GM23248 (cell line): ENCODE data around the gene IL36RN. TPM values are rescaled to one million over a fixed set of nuclear protein-coding genes. Genes with fewer than 3 reads are reported as not detected.

Source experiments
- DNase-seq: peaks from one replicate; pipeline ENCODE4 v3.0.0-alpha.2; 2015
- H2AFZ ChIP-seq: fragments of 200-600 bp; sonication (generic); 2 replicates; pipeline ENCODE4 v1.6.1; 2016; ENCODE audit warnings: antibody characterized with exemption
- H3F3A ChIP-seq: fragments of 200-600 bp; sonication (generic); 2 replicates; pipeline ENCODE4 v1.6.1; 2016; ENCODE audit warnings: mild to moderate bottlenecking, antibody characterized with exemption, mixed run types; ENCODE audit not compliant: insufficient read depth
- H3K27ac ChIP-seq: fragments of 200-600 bp; sonication (generic); 2 replicates; pipeline ENCODE4 v1.5.1; 2016; ENCODE audit warnings: mild to moderate bottlenecking
- H3K27me3 ChIP-seq: fragments of 200-600 bp; sonication (generic); replicated peaks from 2 replicates; pipeline ENCODE4 v1.6.1; 2016; ENCODE audit warnings: mild to moderate bottlenecking; ENCODE audit not compliant: insufficient read depth
- H3K36me3 ChIP-seq: fragments of 200-600 bp; sonication (generic); 2 replicates; pipeline ENCODE4 v1.6.1; 2016; ENCODE audit warnings: low read depth, mild to moderate bottlenecking
- H3K4me1 ChIP-seq: fragments of 200-600 bp; sonication (generic); 2 replicates; pipeline ENCODE4 v1.6.1; 2016; ENCODE audit warnings: mild to moderate bottlenecking; ENCODE audit not compliant: insufficient read depth
- H3K4me2 ChIP-seq: fragments of 200-600 bp; sonication (generic); one replicate; pipeline ENCODE4 v1.6.1; 2016; ENCODE audit warnings: mild to moderate bottlenecking; ENCODE audit not compliant: unreplicated experiment
- H3K4me3 ChIP-seq: fragments of 200-600 bp; sonication (generic); 2 replicates; pipeline ENCODE4 v1.5.1; 2016; ENCODE audit warnings: mild to moderate bottlenecking
- H3K79me2 ChIP-seq: fragments of 200-600 bp; sonication (generic); 2 replicates; pipeline ENCODE4 v1.6.1; 2016; ENCODE audit warnings: mild to moderate bottlenecking; ENCODE audit not compliant: insufficient read depth
- H3K9ac ChIP-seq: fragments of 200-600 bp; sonication (generic); 2 replicates; pipeline ENCODE4 v1.6.1; 2016; ENCODE audit warnings: mild to moderate bottlenecking
- H3K9me2 ChIP-seq: fragments of 200-600 bp; sonication (generic); 2 replicates; pipeline ENCODE4 v1.6.1; 2016; ENCODE audit warnings: mixed run types, mild to moderate bottlenecking, moderate library complexity; ENCODE audit not compliant: insufficient read depth
- H3K9me3 ChIP-seq: fragments of 200-600 bp; sonication (generic); one replicate; pipeline ENCODE4 v1.6.1; 2017; ENCODE audit warnings: low read depth
- H4K20me1 ChIP-seq: fragments of 200-600 bp; sonication (generic); 2 replicates; pipeline ENCODE4 v1.6.0; 2016; ENCODE audit not compliant: insufficient read depth
- EZH2 ChIP-seq: fragments of 200-600 bp; sonication (generic); IDR thresholded peaks from 2 replicates; pipeline ENCODE4 v1.6.1; 2018; ENCODE audit warnings: antibody characterized with exemption, mild to moderate bottlenecking; ENCODE audit not compliant: insufficient read depth, poor library complexity, severe bottlenecking
- EZH2phosphoT487 ChIP-seq: fragments of 200-600 bp; sonication (generic); IDR thresholded peaks from 2 replicates; pipeline ENCODE4 v1.6.1; 2018; ENCODE audit warnings: antibody characterized with exemption, moderate library complexity, mild to moderate bottlenecking, low read depth; ENCODE audit not compliant: insufficient read depth
- WGBS, 2 experiments: methylation state at CpG; one replicate each; pipeline ENCODE4 v1.1.6; 2015 to 2017; ENCODE audit warnings: low lambda C conversion rate in 2 of 2, low coverage in 1 of 2; ENCODE audit errors: missing lambda C conversion rate in 2 of 2; 5-methylcytosine and 5-hydroxymethylcytosine counted together
- in situ Hi-C: fragments of 300-500 bp; cut with MboI; formaldehyde crosslinking; loops from 2 replicates; pipeline ENCODE4 v1.15.0; 2020
- polyA plus RNA-seq: library from polyadenylated mRNA; unstranded; fragments of >200 nt; fragmentation: Nextera tagmentation; extraction: Ambion mirVana; gene quantifications from 2 replicates; pipeline ENCODE4 v1.2.1, GENCODE V29; 2016
- total RNA-seq: library from RNA; depleted of rRNA; stranded (reverse); fragments of >200 nt; shearing (Covaris generic); gene quantifications from 2 replicates; pipeline ENCODE4 v1.2.3, GENCODE V29; 2014

The IL36RN gene
- total and polyA plus RNA-seq, 2 experiments from 2014 or later = not detected

DNA sequence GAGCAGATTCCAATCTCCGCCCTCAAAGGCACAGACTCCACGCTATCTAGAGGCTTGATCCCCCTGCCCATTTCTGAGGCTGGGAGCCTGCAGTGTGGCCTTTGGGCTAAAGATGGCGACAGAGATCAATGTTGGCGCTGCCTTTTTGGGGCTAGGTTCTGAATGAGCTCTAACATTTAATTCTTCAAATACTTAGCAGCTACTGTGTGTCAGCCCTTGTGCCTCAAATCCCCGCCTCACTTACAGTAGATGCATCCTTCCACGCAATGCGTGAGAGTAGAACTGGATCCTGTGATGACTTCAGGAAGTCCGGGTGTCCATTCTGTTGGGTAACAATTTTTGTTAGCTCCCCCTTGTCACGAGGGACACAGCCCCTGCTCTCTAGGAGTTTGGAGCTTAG lies 21.1 kb downstream of the IL36RN start:
- peaks cover 5% of the 10 kb centered on the region; the same call in 1 of the 2 replicates for H3F3A ChIP-seq
- WGBS, 2 experiments = 3 to 5% methylated on average over 9 of the region's 9 CpGs

DNA sequence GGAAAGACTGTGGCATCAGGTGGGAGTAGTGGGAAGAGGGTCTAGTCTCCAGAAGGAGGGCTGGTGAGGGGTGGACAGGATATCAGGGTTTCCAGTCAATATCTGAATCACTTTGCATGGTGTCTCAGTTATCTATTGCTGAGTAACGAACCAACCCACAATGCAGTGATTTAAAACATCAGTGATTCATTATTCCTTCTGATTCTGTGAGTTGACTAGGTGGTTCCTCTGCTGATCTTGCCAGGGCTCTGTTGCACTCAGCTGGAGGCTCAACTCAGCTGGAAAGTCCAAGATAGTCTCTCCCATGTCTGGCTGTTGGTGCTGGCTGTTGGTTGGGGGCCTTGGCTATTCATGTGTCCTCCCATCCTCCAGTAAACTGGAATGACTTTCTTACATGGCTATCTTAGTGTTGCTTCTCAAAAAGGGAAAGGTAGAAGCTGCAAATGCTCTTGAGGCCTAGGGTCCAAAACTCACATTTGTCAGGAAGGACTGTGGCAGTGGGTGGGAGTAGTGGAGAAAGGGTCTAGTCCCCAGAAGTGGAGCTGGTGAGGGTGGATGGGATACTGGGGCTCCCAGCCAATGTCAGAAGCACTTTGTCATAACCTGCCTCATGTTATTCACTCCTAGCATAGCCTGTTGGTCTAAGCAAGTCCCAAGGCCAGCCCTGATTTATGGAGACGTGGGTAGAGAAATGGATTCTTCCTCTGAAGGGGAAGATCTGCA lies 22.7 kb downstream of the IL36RN start:
- no peak overlapping the region for H2AFZ ChIP-seq
- H3K4me2 ChIP-seq = no peak overlapping the region
- WGBS, 2 experiments = 52 to 64% methylated on average over 2 of the region's 2 CpGs
- H3K9me3 ChIP-seq = no peaks in the 10 kb centered on the region
- no peak overlapping the region for H3K4me3 ChIP-seq
- H3K36me3 ChIP-seq = no peaks in the 10 kb centered on the region
- H3K9ac ChIP-seq = no peak overlapping the region
- H3K4me1 ChIP-seq = peaks cover 12% of the 10 kb centered on the region
- H3K9me2 ChIP-seq = no peaks in the 10 kb centered on the region
- no peak overlapping the region for H3K27ac ChIP-seq
- H4K20me1 ChIP-seq = no peaks in the 10 kb centered on the region
- no peak for TF ChIP-seq EZH2
- TF ChIP-seq EZH2phosphoT487 = no peak
- DNase-seq = no peak
- H3K79me2 ChIP-seq = no peaks in the 10 kb centered on the region
- peaks cover 1% of the 10 kb centered on the region; the same call in 1 of the 2 replicates for H3K27me3 ChIP-seq
- in situ Hi-C loops = loop anchor here (5.0 kb wide), 1 partner anchor 36 kb away; no protein-coding TSS in a partner anchor
- peaks cover 5% of the 10 kb centered on the region; the same call in 1 of the 2 replicates for H3F3A ChIP-seq

More for the DNA sequence above, 21.1 kb downstream of the IL36RN start:
- no peaks in the 10 kb centered on the region for H3K9me3 ChIP-seq
- H2AFZ ChIP-seq = 0 out of 2 replicates have a peak overlapping the region, but pooled peaks have one; percentile 39
- H3K27me3 ChIP-seq = peaks cover 16% of the 10 kb centered on the region; the same call in 1 of the 2 replicates
- DNase-seq = peak; percentile 75
- H3K4me1 ChIP-seq = peaks cover 12% of the 10 kb centered on the region
- H4K20me1 ChIP-seq = no peaks in the 10 kb centered on the region
- TF ChIP-seq EZH2phosphoT487 = no peak
- TF ChIP-seq EZH2 = no peak
- H3K4me3 ChIP-seq = no peak overlapping the region
- no peak overlapping the region for H3K4me2 ChIP-seq
- H3K36me3 ChIP-seq = no peaks in the 10 kb centered on the region
- no peak overlapping the region for H3K9ac ChIP-seq
- no peaks in the 10 kb centered on the region for H3K9me2 ChIP-seq
- H3K79me2 ChIP-seq = no peaks in the 10 kb centered on the region
- H3K27ac ChIP-seq = no peak overlapping the region
- in situ Hi-C loops = loop anchor here (5.0 kb wide), 1 partner anchor 37 kb away; no protein-coding TSS in a partner anchor

DNA sequence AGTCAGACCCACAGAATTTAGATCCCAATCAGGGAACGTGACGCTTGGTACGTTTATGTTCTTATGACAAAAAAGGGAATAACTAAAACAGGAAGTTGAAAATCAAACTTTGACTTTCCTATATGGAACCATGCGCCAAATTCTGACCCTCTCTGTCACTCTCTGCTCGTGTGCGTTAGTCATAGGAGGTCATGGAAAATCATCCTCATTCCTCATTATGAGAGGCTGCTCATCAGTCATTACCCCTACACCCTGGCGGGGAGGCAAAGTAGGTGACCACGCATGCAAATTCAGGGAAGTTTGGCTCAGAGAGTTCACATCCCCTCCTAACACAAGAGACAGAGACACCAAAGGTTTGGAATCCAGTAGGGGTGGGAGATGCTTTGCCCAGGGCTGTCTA lies 24.3 kb downstream of the IL36RN start:
- Histone ChIP-seq H2AFZ (no peak overlapping the region), H3K9me3 (no peaks in the 10 kb centered on the region), H3K27me3 (0 out of 2 replicates have a peak, but pooled peaks cover 8% of the 10 kb centered on the region), H4K20me1 (no peaks in the 10 kb centered on the region), H3K27ac (no peak overlapping the region), H3K36me3 (no peaks in the 10 kb centered on the region), H3K9me2 (no peaks in the 10 kb centered on the region), H3K9ac (no peak overlapping the region), H3K4me1 (peaks cover 9% of the 10 kb centered on the region), H3K4me3 (no peak overlapping the region), H3K4me2 (no peak overlapping the region), H3K79me2 (no peaks in the 10 kb centered on the region), H3F3A (peaks cover 5% of the 10 kb centered on the region; the same call in 1 of the 2 replicates)
- DNase-seq = no peak
- TF ChIP-seq EZH2phosphoT487 (no peak), EZH2 (no peak)
- WGBS, 2 experiments = 73% methylated on average over 8 of the region's 8 CpGs
- in situ Hi-C loops = loop anchor here (5.0 kb wide), 1 partner anchor 34 kb away; no protein-coding TSS in a partner anchor

DNA sequence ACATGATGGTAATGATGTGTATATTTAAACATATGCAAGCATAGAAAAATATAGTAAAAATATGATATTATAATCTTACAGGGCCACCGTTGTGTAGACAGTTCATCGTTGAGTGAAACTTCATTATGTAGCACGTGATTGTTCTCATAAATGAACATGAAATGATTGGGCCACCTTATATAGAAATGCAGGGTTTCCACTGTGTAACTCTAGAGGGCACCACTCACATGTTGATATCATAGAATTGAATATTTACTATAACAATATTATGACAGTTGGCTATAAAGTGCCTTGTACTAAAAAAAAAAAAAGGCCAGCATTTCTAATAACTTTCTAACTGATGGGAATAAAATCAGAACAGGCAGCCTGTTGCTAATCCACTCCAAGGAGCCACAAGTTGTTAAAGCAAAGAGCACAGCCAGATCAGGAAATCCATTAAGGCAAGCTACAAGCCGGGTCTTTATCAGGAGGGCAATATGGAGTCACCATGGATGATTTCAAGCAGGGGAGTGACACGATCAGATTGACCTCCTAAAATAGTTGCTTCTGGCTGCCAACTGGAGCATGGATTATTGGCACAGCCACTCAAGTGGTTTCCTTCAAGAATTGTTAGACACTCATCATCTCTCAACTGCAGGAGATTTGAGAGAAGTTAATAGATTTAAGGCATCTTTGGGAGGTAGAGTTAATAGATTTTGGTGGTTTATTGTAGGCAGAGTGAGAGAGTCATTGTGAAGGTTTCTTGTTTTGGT lies 25.4 kb downstream of the IL36RN start:
- Histone ChIP-seq H2AFZ (no peak overlapping the region), H3K9me2 (no peaks in the 10 kb centered on the region), H3K36me3 (no peaks in the 10 kb centered on the region), H3K4me1 (no peaks in the 10 kb centered on the region), H3K27ac (no peak overlapping the region), H3K9me3 (no peaks in the 10 kb centered on the region), H3K4me3 (no peak overlapping the region), H3K79me2 (no peaks in the 10 kb centered on the region), H3F3A (no peaks in the 10 kb centered on the region), H3K4me2 (no peak overlapping the region), H4K20me1 (no peaks in the 10 kb centered on the region), H3K27me3 (peaks cover 10% of the 10 kb centered on the region; the same call in 1 of the 2 replicates), H3K9ac (no peak overlapping the region)
- TF ChIP-seq EZH2phosphoT487 (no peak), EZH2 (no peak)
- in situ Hi-C loops = loop anchor here (5.0 kb wide), 1 partner anchor 33 kb away; no protein-coding TSS in a partner anchor
- 40 to 41% methylated on average over 5 of the region's 5 CpGs for WGBS, 2 experiments
- DNase-seq = peak; percentile 59
